C4-2B (cell line): ENCODE data around the gene TSTD1.

Experiments used
- CTCF ChIP-seq: fragments of 450-650 bp; conservative IDR thresholded peaks from 2 replicates; pipeline ENCODE4 v1.5.1; 2017; ENCODE audit warnings: mild to moderate bottlenecking
- ZFX ChIP-seq: fragments of 450-650 bp; IDR thresholded peaks from 2 replicates; pipeline ENCODE4 v1.6.1; 2017

- TF ChIP-seq CTCF (no peak; the same call in 1 of the 2 replicates), ZFX (no peak)
Measured at GRCh38 chr1:160997323-160998038, 41.3 kb downstream of the TSTD1 start.
